Breast epithelium (tissue), 3 donors: ENCODE results near the gene PACSIN3.

Experiments
- CTCF ChIP-seq, 3 donors: fragments of 450-650 bp; IDR thresholded peaks; one replicate each; pipeline ENCODE4 v1.5.1; 2016 to 2017; ENCODE audit warnings: antibody characterized with exemption in 3 of 3, mild to moderate bottlenecking in 3 of 3, moderate library complexity in 3 of 3
- POLR2A ChIP-seq: fragments of 450-650 bp; IDR thresholded peaks from one replicate; pipeline ENCODE4 v1.6.1; 2016; ENCODE audit warnings: antibody characterized with exemption, mild to moderate bottlenecking, moderate library complexity

DNA sequence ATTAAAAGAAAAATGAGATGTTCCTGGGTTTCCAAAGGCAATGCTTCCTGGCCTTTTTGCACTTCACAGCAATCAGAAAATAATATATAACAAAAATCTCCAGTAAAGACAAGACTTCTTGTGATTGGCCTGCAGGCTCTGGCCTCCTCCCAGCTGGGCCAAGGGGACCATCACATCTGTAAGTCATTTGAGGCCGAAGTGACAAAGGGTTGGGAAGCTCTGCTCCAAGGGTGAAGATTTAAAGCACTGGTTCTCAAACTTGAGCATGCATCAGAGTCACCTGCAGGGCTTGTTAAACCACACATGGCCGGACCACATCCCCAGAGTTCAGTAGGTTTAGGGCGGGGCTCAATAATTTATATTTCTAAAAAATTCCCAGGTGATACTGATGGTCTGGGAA, 41.7 kb downstream of the PACSIN3 start:
- TF ChIP-seq CTCF (IDR thresholded peaks at IDR 0.05), result no peak
- TF ChIP-seq POLR2A, result no peak
